Activated CD4-positive, alpha-beta T cell treated with anti-CD3 and anti-CD28 coated beads, Interleukin-2, amount 50 U/mL, for 4 hours (primary cell): Measurements from ENCODE around the gene CHPT1.
"Not testable (repeated sequence)": the region's sequence is repeated elsewhere in the genome, so short reads cannot be mapped to it uniquely, and the experiment has no call there.

ENCODE experiments used
- DNase-seq, 2 experiments: peaks; one replicate each; pipeline ENCODE4 v3.0.0-alpha.2; 2020

The CHPT1 gene

GRCh38 chr12:101697197-101697929 lies at the start of gene CHPT1:
CHPT1 (plus strand) TSS chr12:101697640; CDS start chr12:101697862, 222 bp downstream.
- DNase-seq, result peak; percentile 23 to 28

GRCh38 chr12:101647711-101648110 lies 49.7 kb upstream of the CHPT1 start:
- no peak for DNase-seq

DNA sequence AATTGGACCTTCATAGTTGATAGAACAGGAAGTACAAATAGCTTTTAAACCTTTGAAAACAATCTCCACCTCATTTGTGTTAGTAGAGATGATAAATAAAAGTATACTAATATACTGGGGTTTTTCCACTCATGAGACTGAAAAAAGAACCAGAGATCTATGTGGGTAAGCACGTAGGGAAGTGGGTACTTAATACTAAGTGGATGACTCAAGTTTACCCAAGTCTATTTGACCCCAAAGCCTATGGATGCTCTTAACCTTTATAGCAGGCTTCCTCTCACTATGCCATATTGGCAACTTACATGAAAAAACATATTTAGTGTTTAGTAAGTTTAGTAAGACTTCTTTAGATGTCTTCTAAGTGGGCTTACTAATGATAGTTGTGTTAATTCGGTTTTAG lies 49.2 kb upstream of the CHPT1 start:
- no peak for DNase-seq

DNA sequence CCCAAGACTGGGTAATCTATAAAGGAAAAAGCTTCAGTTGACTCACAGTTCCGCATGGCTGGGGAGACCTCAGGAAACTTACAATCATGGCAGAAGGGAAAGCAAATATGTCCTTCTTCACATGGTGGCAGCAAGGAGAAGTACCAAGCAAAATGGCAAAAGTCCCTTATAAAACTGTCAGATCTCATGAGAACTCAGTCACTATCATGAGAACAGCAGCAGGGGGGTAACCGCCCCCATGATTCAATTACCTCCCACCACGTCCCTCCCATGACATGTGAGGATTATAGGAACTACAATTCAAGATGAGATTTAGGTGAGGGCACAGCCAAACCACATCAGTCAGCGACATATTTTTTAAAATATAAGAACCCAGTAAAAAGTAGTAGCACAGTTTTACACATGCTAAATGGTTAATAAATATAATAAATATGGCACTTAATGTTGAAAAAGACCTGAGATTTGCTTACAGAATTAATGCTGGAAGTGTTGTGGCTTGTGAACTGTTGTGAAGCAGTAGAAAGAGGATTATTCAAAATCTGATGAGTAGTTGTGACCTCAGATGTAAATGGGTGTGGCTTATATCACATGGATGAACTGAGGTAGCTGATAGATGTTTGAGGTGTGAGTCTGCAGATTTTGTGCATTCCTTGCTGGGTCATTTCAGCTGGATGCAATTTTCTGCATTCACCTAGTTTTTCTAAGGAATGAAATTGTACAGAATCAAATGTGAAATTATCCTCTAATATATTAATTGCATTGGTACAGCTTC lies 46.9 kb upstream of the CHPT1 start:
- no peak for DNase-seq

DNA sequence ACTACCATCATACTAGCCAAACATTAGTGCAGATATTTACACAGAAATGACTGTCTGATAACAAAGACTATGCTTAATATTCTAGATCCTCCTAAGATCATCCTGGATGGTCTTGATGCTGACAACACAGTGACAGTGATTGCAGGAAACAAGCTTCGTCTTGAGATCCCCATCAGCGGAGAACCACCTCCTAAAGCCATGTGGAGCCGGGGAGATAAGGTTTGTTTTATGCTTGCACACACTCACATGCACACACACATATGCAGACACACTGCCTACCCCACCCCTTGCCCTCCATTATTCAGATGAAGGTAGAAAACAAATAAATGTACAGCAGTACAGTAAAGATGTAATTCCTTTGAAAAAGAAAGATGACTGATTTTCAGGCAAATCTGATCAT lies 44.4 kb upstream of the CHPT1 start:
- DNase-seq, result no peak

GRCh38 chr12:101653503-101653902 lies 43.9 kb upstream of the CHPT1 start:
- DNase-seq, result no peak

GRCh38 chr12:101654442-101654841 lies 43.0 kb upstream of the CHPT1 start:
- no peak for DNase-seq

DNA sequence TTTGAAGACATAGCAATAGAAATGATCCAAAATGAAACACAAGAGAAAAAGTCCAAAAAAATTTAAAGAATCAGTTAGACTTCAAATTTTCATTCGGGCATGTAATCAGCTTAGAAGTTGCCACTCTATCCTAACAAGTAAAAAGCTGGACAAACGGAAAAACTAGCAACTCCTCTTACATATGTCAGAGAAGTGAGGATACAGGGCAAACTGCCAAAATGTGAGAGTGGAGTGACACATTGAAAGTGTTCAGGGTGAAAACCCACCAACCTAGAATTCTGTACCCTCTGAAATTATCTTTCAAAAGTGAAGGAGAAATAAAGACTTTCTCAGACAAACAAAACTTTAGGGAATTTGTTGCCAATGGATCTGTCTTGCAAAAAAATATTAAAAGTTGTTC lies 42.0 kb upstream of the CHPT1 start:
- no peak for DNase-seq

DNA sequence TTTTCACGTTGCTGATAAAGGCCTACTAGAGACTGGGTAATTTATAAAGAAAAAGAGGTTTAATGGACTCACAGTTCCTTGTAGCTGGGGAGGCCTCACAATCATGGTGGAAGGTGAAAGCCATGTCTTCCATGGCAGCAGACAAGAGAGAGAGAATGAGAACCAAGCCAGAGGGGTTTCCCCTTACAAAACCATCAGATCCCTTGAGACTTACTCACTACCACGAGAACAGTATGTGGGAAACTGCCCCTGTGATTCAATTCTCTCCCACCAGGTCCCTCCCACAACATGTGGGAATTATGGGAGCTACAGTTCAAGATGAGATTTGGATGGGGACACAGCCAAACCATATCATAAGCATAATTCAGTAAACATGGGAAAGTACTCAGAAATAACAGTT lies 36.8 kb upstream of the CHPT1 start:
- DNase-seq, result not testable (repeated sequence)

GRCh38 chr12:101663298-101663697 lies 34.1 kb upstream of the CHPT1 start:
- DNase-seq, result no peak

GRCh38 chr12:101664992-101665391 lies 32.4 kb upstream of the CHPT1 start:
- DNase-seq, result no peak

DNA sequence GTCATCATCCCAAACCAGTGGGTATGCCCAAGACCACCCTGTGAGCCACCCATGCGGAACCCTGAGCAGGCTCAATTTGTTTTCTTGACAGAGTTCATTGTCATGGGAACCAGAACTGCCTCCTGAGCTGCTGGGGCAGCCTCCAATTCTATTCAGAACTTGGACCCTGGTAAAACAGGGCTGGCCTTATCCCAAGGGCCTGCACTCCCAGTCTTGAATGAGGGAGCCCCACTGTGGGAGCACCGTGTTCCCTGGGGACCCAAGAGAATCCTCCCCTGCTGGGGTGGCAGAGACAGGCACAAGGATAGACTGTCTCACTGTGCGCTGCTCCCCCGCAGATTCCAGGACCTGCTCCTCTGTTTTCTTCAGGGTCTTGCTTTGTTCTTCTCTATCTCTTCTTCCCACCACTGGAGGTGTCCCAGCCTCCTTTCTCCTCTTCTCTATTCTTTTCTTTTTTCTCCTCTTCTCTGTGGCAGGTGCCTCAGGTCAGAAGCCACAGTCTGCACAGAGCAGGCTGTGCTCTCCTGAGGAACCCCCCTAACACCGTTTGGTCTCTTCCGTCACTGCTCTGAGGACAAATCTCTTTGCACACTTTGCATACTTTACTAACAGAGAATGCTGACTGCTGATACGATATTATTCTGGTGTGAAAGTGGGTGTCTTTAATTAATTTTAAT lies 31.2 kb upstream of the CHPT1 start:
- no peak for DNase-seq

GRCh38 chr12:101667591-101667990 lies 29.8 kb upstream of the CHPT1 start:
- no peak for DNase-seq

DNA sequence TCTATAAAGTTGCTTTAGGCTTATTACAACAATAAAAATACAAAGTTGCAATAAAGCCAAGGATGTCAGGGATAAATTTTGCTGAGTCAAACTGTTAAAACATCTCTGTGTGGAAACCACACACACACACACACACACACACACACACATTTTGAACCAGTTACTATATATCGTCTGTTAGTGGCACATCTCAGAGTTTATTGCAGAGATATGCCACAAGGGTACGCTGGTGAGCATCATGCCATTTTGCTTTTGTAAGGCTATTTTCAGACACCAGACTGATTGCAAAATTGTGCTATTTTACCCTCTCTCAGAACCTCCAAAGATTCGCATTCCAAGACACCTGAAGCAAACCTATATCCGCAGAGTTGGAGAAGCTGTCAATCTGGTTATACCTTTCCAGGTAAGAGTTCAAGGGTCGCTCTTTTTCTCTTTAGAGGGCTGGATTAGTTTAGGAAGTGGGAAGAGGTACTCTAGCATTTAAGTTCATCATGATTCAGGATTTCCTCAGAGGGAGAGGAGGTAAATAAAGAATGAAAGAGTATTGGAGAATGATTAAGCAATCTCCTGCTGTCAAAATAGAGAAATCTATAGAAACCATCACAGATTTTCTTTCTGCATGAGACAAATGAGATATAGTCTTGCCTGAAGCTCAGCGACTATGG lies 27.3 kb upstream of the CHPT1 start:
- DNase-seq, result peak in 1 of 2 experiments; percentile 4

- DNase-seq, result peak in 1 of 2 experiments; percentile 3
Measured at GRCh38 chr12:101671157-101671791, 26.2 kb upstream of the CHPT1 start.

- DNase-seq, result no peak
Measured at GRCh38 chr12:101671833-101672232, 25.6 kb upstream of the CHPT1 start.

- no peak for DNase-seq
Measured at GRCh38 chr12:101675555-101675954, 21.9 kb upstream of the CHPT1 start.

DNA sequence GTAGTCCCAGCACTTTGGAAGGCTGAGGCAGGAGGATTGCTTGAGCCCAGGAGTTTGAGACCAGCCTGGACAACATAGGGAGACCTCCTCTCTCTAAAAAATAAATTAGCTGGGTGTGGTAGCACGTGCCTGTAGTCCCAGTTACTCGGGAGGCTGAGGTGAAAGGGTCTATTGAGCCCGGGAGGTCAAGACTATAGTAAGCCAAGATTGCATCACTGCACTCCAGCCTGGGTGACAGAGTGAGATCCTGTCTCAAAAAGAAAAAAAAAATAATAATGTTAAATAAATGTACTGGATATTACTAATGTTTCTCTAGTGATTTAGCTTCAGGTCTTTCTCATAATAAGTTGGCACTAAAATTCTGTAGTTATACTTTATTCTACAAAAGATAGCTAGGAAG lies 20.9 kb upstream of the CHPT1 start:
- DNase-seq, result not testable (repeated sequence)

- DNase-seq, result no peak
Measured at GRCh38 chr12:101678081-101678480, 19.4 kb upstream of the CHPT1 start.

DNA sequence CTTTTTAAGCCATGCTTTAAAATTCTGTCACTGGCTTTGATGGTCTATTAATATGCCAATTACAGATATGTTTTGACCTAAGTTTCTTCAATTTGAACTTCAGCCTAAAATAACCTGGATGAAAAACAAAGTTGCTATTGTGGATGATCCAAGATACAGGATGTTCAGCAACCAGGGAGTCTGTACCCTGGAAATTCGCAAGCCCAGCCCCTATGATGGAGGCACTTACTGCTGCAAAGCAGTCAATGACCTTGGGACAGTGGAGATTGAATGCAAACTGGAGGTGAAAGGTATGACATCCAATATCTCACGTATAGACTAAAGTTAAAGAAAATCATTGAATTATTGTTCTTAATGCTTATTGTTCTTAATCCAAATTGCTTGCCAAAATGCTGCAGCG lies 17.2 kb upstream of the CHPT1 start:
- DNase-seq, result no peak

GRCh38 chr12:101680647-101681046 lies 16.8 kb upstream of the CHPT1 start:
- no peak for DNase-seq

DNA sequence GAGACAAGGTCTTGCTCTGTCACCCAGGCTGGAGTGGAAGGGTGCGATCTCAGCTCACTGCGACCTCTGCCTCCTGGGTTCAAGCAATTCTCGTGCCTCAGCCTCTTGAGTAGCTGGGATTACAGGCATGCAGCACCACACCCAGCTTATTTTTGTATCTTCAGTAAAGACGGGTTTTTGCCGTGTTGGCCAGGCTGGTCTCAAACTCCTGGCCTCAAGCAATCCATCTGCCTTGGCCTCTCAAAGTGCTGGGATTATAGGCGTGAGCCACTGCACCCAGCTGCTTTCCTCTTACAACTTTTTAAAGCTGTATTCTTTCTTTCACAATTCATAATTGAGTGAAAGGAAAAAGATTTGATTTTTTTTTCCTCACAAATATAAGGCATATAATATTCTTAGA lies 15.8 kb upstream of the CHPT1 start:
- DNase-seq, result not testable (repeated sequence)

GRCh38 chr12:101685092-101685491 lies 12.3 kb upstream of the CHPT1 start:
- no peak for DNase-seq
